Stimulated activated CD4-positive, alpha-beta T cell treated with anti-CD3 and anti-CD28 coated beads, Interleukin-1b, Interleukin-23, amount 100 ng/mL, for 4 hours (primary cell): ENCODE results near the gene TMEM239.
"Not testable (repeated sequence)": the region's sequence is repeated elsewhere in the genome, so short reads cannot be mapped to it uniquely, and the experiment has no call there.

ENCODE experiments used
- DNase-seq, 2 donors: peaks; one replicate each; pipeline ENCODE4 v3.0.0-alpha.2; 2020; ENCODE audit warnings: low read depth in 2 of 2

Gene TMEM239

GRCh38 chr20:2799688-2800520, 16.3 kb upstream of the TMEM239 start:
- DNase-seq, result no peak

- DNase-seq, result no peak
Measured at GRCh38 chr20:2800521-2801285, 15.5 kb upstream of the TMEM239 start, which contains the start of gene CPXM1. TSS of gene CPXM1 (minus strand) at chr20:2800627. CDS start at chr20:2800572, 55 bp downstream.

DNA sequence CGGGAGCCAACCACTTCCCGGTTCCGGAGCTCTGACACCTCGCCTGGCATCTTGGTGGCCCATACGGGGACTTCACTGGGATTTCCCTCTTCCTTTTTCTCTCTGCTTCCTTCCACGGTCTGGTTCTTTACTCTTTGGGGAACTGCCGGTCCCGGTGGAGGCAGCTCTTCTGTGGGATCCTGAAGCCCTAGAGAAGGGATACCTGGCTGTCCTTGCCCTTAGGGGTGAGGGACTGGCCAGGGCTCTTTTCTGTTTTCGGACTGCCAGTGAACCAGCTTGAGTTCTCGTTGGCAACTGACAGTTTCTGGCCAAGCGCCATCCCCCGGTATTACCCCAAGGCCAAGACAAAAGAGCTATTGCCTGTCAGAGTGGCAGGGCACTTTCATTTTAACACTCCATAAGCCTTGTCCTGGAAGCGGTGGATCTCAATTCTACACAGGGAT, 14.9 kb upstream of the TMEM239 start:
- DNase-seq, result no peak

DNA sequence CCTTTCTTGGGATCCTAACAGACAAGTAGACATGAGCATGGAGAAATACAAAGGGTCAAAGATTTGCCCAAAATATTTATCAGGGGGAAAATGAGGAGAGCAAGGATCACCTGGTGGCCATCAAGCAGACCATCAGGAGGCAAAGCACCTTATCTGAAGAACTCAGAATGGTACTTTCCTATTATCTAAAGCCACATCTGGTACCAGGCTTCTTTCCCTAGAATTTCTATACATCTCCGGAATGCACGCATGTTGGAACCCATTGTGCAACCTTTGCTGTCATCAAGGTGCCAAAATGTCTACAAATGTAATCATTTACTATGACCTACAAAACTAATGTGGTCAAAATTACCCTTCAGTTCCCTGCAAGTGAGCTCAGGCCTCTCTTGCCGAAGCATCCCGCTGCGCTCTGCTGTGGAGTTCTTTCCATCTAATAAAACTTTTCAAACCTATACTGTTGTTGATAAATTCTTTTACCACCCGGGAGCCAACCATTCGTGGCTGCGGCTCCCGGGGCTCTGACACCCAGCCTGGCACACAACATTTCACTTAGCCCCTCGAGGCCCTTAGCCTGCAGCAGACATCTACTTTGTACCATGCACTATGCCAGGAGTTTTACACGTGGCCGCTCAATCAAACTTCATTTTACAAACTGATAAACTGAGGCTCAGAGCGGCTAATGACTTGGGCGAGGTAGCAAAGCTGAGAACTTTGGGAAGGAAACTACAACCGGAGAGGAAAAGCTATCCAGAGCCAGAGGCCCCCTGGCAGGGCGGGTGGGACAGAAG, 11.9 kb upstream of the TMEM239 start:
- DNase-seq, result no peak

DNA sequence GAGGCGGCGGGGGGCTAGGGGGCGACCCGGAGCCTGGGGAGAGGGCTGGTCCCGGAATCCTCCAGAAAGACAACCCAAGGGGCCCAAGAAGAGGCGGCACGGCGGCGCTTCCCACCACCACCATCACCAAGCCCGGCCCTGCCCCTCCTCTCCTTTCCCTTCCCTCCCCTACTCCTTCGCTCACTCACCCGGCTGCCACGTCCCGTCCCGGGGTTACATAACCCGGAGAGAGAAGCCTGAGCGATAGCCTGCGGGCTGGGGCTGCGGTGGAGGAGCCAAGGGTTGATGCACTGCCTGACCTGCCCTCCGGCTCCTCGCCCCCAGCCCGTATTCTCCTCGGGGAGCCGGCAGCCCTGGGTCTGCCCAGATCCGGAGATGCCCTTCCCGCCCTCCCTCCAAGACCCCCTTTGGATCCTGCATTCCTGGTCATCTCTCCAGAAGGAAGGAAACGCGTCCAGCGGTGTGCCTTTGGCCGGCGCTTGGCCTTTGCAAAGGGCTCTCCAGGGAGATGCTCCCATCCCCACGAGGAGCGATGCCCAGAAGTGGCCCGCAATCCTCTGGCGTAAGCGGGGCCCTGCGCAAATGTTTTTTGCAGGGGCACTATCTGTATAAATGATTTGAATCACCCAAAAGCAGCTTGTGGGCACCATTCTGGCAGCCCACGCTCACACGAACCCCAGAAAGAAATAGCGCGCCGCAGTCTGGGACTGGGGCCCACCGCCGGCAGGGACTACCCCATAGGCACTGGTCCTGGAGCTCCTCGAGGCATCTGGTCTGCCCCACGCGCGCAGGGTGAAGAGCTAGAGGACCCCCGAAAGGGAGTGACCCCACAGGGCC, 11.1 kb upstream of the TMEM239 start:
- no peak for DNase-seq

GRCh38 chr20:2805689-2806350, 10.3 kb upstream of the TMEM239 start:
- no peak for DNase-seq

DNA sequence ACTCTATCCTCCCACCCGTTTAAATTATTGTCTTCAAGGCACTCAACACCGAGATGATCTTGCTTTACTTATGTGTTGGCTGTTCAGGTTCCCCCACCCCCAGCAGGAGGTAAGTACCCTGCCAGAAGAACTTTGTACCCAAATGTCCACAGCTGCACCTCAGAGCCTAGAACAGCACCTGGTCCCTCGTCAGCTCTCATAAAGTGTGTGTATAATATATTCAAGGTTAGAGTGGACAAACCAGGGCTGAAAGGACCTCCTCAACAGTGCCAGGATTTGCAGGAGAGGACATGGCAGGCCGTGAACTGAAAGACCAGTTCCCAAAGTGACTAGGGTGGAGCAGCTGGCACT, 9.8 kb upstream of the TMEM239 start:
- no peak for DNase-seq

GRCh38 chr20:2807019-2807418, 9.1 kb upstream of the TMEM239 start:
- DNase-seq, result no peak

GRCh38 chr20:2807929-2808328, 8.2 kb upstream of the TMEM239 start:
- DNase-seq, result not testable (repeated sequence)

- DNase-seq, result no peak
Measured at GRCh38 chr20:2809690-2810089, 6.5 kb upstream of the TMEM239 start.

DNA sequence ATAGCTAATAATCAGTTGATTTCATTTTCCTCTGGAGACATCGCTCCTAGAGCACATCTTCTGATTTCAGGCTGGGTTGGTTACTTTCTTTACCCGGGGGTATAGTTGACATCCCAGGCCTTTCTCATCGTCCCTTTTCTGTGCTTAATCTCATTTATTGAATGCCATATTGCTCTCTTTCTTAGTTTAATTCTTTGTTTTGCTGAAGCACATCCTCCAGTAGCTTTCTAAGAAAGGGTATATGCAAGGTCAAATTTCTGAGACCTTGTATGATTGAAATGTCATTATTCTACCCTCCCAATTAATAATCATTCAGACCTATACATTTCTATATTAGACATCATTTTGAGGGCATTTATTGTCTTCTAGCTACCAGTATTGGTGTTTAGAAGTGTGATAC, 4.0 kb upstream of the TMEM239 start:
- no peak for DNase-seq

DNA sequence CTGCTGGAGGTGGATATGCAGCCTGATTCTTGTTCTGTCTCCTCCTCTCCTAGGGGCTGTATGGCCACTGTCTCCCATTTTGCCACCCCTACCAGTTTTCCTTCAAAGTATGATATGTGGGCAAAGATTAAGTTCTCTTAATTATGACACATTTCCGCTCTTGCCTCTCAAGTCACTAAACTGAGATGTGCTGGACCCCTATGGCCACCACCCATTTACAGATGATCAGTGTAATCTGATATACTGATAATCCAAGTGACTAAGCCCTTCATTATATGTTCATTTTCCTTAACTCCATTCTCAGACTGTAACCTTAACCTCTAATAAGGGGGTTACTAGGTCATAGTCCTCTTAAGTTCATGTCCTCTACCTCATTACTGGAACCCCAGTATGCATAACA, 2.1 kb upstream of the TMEM239 start:
- DNase-seq, result no peak

DNA sequence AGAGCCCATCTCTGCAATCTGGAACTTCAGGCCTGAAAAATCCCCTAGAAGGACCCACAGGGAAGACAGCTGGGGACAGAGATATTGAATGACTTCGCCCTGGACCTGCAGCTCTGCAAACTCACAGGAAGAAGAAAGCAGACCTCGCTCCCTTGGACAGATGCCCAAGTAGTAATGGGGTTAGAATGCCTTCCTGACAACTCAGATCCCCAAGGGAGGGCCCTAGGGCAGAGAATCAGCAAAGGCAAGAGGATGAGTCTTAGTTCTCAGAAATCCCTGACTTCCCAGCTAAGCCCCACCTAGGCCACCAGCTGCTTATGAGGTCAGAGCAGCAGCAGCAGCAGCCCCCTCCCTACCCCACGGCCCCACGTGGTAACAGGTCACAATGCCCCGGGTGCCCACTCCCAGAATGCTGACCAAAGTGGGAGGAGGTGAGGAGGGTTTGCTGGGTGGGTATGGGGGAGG, 1.5 kb upstream of the TMEM239 start, which contains the start of gene C20orf141:
Gene C20orf141 (plus strand): TSS at position 401 of the 465 bp plus-strand sequence. CDS start 198 bp downstream, outside the sequence.
- no peak for DNase-seq

DNA sequence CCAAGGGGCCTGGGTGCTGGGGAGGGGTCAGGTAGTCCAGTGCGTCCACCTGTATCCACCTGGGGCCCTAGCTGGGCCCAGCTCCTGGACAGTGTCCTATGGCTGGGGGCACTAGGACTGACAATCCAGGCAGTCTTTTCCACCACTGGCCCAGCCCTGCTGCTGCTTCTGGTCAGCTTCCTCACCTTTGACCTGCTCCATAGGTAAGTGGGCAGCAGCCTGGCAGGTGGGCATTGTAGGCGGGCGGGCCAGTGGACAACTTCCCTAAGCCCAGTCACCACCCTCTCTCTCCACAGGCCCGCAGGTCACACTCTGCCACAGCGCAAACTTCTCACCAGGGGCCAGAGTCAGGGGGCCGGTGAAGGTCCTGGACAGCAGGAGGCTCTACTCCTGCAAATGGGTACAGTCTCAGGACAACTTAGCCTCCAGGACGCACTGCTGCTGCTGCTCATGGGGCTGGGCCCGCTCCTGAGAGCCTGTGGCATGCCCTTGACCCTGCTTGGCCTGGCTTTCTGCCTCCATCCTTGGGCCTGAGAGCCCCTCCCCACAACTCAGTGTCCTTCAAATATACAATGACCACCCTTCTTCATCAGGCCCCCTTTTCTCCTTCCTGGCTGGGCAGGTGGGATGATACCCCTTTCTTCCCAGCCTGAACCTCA, 793 bp upstream of the TMEM239 start:
- DNase-seq, result no peak

DNA sequence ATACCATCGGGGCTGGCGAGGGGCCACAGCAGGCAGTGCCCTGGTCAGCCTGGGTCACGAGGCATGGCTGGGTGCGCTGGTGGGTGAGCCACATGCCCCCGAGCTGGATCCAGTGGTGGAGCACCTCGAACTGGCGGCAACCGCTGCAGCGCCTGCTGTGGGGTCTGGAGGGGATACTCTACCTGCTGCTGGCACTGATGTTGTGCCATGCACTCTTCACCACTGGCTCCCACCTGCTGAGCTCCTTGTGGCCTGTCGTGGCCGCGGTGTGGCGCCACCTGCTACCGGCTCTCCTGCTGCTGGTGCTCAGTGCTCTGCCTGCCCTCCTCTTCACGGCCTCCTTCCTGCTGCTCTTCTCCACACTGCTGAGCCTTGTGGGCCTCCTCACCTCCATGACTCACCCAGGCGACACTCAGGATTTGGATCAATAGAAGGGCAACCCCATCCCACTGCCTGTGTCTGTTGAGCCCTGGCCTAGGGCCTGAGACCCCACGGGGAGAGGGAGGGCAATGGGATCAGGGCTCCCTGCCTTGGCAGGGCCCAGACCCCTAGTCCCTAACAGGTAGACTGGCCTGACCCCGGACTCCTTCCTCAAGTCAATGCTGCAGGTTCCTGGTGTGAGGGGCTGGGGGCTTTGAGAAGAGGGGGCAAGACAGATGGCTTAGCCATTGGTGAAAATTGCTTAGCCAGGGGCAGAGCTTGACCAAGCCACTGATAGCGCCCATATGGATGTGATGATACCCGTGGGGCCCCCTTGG, 598 bp downstream of the TMEM239 start:
- DNase-seq, result no peak

GRCh38 chr20:2817341-2817726, 1.2 kb downstream of the TMEM239 start:
- DNase-seq, result no peak

- no peak for DNase-seq
Measured at GRCh38 chr20:2817891-2818595, 1.9 kb downstream of the TMEM239 start.

DNA sequence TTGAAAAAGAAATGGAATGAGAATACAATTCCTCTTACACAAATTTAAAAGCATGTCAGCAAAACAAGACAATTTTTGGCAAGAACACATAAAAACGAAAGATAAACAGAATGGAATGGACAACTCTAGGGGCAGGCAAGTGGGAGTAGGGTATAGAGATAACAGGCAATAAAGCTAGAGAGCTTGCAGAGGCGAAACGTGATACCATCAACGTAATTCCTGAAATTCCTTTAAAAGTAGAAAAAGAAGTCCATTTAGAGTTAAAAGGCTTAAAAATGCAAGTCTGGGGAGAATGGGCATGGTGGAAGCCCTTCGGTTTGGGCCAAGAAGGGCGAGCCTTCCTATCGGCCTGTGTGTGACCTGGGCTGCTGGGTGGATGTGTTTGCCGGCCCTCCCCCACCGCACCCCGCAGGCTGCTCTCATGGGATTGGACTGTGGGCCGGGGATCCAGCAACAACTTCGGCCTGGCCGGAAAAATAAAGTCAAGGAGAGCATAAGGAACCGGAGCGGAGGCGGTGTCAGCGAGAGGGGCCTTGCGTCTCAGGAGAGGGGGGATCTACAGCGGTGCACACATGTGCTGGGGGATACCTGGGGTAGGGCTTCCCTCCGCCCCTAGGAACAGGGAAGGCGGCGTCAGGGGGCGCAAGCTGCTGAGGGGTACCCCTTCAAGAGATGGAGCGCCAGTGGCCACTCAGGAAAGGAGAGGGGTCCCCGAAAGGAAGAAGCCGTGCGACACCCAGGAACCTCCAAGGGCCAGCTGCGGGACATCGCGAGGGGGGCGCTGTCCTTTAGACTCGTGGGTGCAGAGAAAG, 4.1 kb downstream of the TMEM239 start:
- DNase-seq, result no peak
